Keratinocyte (primary cell): ENCODE data around the gene ANKS6.

Source experiments
- CTCF ChIP-seq, 3 experiments: IDR thresholded peaks in 1 of 3; conservative IDR thresholded peaks in 1 of 3; optimal IDR thresholded peaks in 1 of 3; 2 replicates in 2 of 3; 3 replicates in 1 of 3; pipeline versions ENCODE3 to v1.5.1; 2011; ENCODE audit warnings: low read length in 3 of 3, mild to moderate bottlenecking in 3 of 3, moderate library complexity in 2 of 3, control low read depth in 1 of 3, inconsistent platforms in 1 of 3; ENCODE audit not compliant: insufficient read depth in 2 of 3; ENCODE audit errors: extremely low read depth in 1 of 3
- EZH2 ChIP-seq: IDR thresholded peaks from one replicate; pipeline ENCODE4 v1.6.1; 2012; ENCODE audit warnings: inconsistent platforms, mild to moderate bottlenecking, low read length, moderate library complexity

GRCh38 chr9:98821831-98822230 is 25.5 kb upstream of the ANKS6 start:
- TF ChIP-seq CTCF (optimal IDR thresholded peaks at IDR 0.05 in 1 of 3, IDR thresholded peaks at IDR 0.05 in 1 of 3, conservative IDR thresholded peaks at IDR 0.05 in 1 of 3; ENCODE audit: extremely low read depth in 1 of 3, insufficient read depth in 2 of 3, low read length in 3 of 3) = no peak
- TF ChIP-seq EZH2 = no peak
